Lower leg skin (tissue), 4 donors: ENCODE data around the gene AMBP. TPM values are rescaled to one million over a fixed set of nuclear protein-coding genes. Genes with fewer than 3 reads are reported as not detected.
A peak's percentile ranks its signal among the peaks of the same experiment; 100 is the strongest.

Experiments
- DNase-seq, 2 donors: peaks; one replicate each; pipeline ENCODE4 v3.0.0-alpha.2; 2019; ENCODE audit warnings: low spot score in 2 of 2
- H3K4me3 ChIP-seq: fragments of 200-600 bp; sonication (generic); 2 replicates; pipeline ENCODE4 v1.5.1; 2017; ENCODE audit warnings: mild to moderate bottlenecking, low read depth; ENCODE audit not compliant: poor library complexity, severe bottlenecking
- CTCF ChIP-seq, 3 donors: fragments of 450-650 bp; IDR thresholded peaks; one replicate each; pipeline ENCODE4 v1.5.1; 2016; ENCODE audit warnings: antibody characterized with exemption in 3 of 3, mild to moderate bottlenecking in 3 of 3, moderate library complexity in 2 of 3
- POLR2A ChIP-seq, 2 donors: fragments of 450-650 bp; IDR thresholded peaks; one replicate each; pipeline ENCODE4 v1.6.1; 2016 to 2017; ENCODE audit warnings: antibody characterized with exemption in 2 of 2, mild to moderate bottlenecking in 1 of 2, moderate library complexity in 1 of 2
- WGBS, 2 donors: methylation state at CpG; one replicate each; pipeline ENCODE4 v1.1.5; 2018; 5-methylcytosine and 5-hydroxymethylcytosine counted together
- intact Hi-C: fragments of 100-400 bp; cut with DNase I; formaldehyde crosslinking; loops from one replicate; pipeline ENCODE4 v1.15.0; 2023; ENCODE audit warnings: low total_unique reads
- total RNA-seq, 4 donors: library from RNA; depleted of rRNA; stranded (reverse); fragments of >200 nt; gene quantifications; one replicate each; pipeline ENCODE4 v1.1.0, GENCODE V29; 2016

Gene AMBP
- total RNA-seq, 4 donors from 2014 or later = not detected

DNA sequence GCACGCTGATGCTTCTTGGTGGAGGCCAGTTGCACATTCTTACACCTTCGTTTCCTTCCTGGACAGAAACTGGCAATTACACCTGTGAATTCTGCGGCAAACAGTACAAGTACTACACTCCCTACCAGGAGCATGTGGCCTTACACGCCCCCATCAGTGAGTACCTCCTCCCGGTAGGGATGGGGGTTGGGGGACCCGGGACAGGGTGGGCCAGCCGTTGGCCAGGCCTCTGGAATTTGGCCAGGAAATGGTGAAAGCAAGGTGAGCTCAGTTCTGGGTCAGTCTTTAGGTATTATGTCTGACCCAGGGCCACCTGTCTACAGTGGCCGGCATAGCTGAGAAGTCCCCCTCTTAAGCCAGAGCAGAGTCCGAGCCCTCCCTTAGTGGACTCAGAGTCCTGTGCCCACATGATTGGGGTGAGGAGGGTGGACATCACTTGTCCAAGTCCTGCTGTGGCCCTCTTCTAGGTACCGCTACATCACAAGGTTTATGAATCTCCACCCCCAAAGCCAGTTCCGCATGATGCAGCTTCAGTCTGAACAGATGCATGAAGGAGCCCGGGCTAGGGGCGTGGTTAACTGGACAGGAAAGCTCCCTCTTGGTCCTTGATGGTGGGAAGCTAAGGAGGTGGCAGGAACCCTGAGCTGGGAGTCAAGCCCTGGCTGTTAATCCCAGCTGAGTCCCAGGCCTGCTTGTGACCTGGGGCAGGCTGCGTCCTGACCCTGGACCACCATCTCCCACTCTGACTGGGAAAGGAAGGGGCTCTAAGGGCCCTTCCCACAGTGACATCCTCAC is 61.3 kb downstream of the AMBP start:
- intact Hi-C loops = no loop called here
- 92 to 93% methylated on average over 14 of the region's 14 CpGs for WGBS, 2 donors
- H3K4me3 ChIP-seq = no peak overlapping the region
- DNase-seq = peak; percentile 11 to 48
- TF ChIP-seq CTCF (IDR thresholded peaks at IDR 0.05) (no peak), POLR2A (IDR thresholded peaks at IDR 0.05) (no peak)

DNA sequence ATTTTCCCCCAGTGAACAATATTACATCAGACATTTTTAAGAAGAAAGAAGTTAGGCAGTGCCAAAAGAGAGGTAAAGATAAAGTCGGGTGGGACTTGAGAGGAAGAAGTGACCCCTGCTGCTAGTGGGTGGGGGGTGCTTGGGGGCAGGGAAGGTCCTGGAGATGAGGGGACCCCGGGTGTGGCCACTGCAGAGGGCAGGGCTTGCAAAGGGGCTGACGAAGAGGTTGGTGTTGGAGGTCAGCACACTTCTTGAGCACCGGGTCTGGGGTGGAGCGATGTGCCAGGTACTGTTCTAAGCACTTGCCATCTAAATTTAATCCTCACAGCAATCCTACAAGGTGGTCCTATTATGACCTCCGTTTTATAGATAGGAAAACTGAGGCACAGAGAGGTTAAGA is 62.0 kb downstream of the AMBP start:
- 94 to 95% methylated on average over 6 of the region's 6 CpGs for WGBS, 2 donors
- DNase-seq = peak; percentile 3 to 58
- TF ChIP-seq CTCF (IDR thresholded peaks at IDR 0.05) = no peak
- TF ChIP-seq POLR2A (IDR thresholded peaks at IDR 0.05) = no peak

DNA sequence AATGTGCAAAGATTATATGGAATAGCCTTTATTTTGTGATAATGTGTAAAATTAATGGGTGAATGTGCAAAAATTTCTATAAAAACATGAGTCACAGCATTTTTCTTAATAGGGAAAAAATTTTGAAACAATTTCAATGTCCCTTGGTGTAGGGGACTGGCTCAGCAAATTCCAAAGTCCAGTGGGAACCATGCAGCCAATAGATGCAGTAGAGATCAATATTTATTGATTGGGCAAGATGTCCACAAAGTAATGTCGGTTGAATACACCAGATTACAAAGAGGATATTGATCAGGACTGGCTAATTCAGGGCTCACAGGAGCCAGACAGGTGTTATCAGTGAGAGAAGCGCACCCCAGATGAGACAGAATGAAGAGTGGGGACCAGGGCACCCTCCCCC is 62.5 kb downstream of the AMBP start:
- DNase-seq = peak in 1 of 2 donors; percentile 8
- no peak overlapping the region for H3K4me3 ChIP-seq
- intact Hi-C loops = no loop called here
- WGBS, 2 donors = 93 to 100% methylated on average over 2 of the region's 2 CpGs
- no peak for TF ChIP-seq POLR2A (IDR thresholded peaks at IDR 0.05)

More for the DNA sequence above, 62.0 kb downstream of the AMBP start:
- H3K4me3 ChIP-seq = no peak overlapping the region
- intact Hi-C loops = no loop called here

DNA sequence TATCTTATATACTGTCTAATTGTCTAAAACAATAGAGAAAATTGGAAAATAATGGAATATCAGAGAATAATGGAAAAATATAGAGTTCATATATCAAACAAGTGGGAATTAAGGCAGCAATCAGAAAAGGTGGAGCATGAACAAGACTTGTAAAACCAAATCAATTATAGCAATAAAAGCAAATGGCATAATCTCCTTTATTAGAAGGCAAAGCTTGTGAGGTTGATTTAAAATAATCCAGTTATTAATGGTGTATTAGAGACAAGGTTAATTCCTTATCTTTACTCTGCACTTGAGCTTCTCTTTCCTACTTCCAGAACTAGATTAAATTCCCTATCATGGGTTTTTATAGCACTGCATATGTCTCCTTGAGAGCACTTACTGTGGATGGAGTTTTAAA is 64.1 kb downstream of the AMBP start:
- no peak for TF ChIP-seq POLR2A (IDR thresholded peaks at IDR 0.05)
- no peak for TF ChIP-seq CTCF (IDR thresholded peaks at IDR 0.05)
- DNase-seq = no peak
- intact Hi-C loops = no loop called here
- no peak overlapping the region for H3K4me3 ChIP-seq

- intact Hi-C loops = no loop called here
- H3K4me3 ChIP-seq = no peak overlapping the region
- TF ChIP-seq POLR2A (IDR thresholded peaks at IDR 0.05) (no peak), CTCF (IDR thresholded peaks at IDR 0.05) (no peak)
- 62 to 88% methylated on average over 2 of the region's 2 CpGs for WGBS, 2 donors
- DNase-seq = peak in 1 of 2 donors; percentile 31
These were observed 66.0 kb downstream of the AMBP start for GRCh38 chr9:114012126-114012525.

DNA sequence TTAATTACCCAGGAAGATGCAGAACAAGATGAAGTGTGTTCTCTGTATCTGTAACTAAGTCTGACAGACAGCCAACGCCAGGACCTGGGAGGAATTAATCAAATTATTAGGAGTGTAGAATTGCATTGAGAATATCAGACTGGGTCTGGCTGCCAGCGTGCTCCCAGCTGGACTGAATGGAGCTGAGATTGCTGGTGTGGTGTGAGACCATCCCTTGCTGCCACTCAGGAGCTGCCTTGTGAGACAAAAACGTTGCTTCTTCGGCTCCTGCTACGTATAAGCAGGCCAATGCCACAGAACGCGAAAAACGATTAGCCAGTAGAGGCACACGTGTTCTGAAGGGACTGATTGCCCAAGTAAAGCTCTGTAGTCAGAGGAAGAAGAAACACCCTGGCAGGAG is 66.8 kb downstream of the AMBP start:
- whole genome bisulfite sequencing, 2 donors = 90 to 93% methylated on average over 9 of the region's 9 CpGs
- peak in 1 of 2 donors; percentile 37 for DNase-seq
- H3K4me3 ChIP-seq = no peak overlapping the region
- TF ChIP-seq POLR2A (IDR thresholded peaks at IDR 0.05) = no peak
- TF ChIP-seq CTCF (IDR thresholded peaks at IDR 0.05) = no peak
- intact Hi-C loops = no loop called here

Other genes starting within 250 kb of the AMBP start
- 1 to 10 TPM; 1.1 to 4.1 (median 2.5) TPM for gene ZNF618, start 202.0 kb downstream of the AMBP start, total RNA-seq
- 1 to 10 TPM in 2 of 4 donors, under 1 TPM in 2; 0.53 to 5.3 (median 1.9) TPM for gene KIF12, start 21.0 kb upstream of the AMBP start, total RNA-seq
- 10 to 100 TPM in 3 of 4 donors, 1 to 10 TPM in 1; 9.4 to 16.1 (median 12.3) TPM for gene COL27A1, start 77.2 kb upstream of the AMBP start, total RNA-seq
- not detected for gene ORM1, start 244.8 kb upstream of the AMBP start, total RNA-seq